NCI-H82 treated with DMSO at 0.1 percent for 48 hours (cell line): Measurements from ENCODE around the gene RASAL2.
"Not testable (repeated sequence)": the region's sequence is repeated elsewhere in the genome, so short reads cannot be mapped to it uniquely, and the experiment has no call there.

ENCODE experiments used
- DNase-seq: peaks from one replicate; lab custom pipeline; 2025; ENCODE audit not compliant: unreplicated experiment; lab: John Stamatoyannopoulos, UW

RASAL2 gene

DNA sequence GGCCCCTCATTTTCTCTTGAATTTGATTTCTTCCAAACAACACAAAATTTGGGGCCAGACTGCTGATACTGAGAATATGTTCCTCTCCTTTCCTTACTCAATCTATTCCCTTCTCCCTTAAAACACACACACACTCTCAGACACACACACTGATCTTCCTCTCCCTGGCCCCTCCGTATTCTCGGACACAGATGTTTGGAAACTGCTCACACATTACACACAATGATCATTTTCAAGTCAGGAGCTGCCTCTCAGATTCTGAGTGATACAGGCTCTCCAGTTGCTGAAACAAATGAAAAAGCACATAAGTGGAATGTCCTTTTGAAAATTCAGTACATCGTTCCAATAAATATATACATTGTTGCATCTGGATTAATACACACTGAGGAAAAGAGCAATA, 241.5 kb downstream of the RASAL2 start:
- DNase-seq = no peak

DNA sequence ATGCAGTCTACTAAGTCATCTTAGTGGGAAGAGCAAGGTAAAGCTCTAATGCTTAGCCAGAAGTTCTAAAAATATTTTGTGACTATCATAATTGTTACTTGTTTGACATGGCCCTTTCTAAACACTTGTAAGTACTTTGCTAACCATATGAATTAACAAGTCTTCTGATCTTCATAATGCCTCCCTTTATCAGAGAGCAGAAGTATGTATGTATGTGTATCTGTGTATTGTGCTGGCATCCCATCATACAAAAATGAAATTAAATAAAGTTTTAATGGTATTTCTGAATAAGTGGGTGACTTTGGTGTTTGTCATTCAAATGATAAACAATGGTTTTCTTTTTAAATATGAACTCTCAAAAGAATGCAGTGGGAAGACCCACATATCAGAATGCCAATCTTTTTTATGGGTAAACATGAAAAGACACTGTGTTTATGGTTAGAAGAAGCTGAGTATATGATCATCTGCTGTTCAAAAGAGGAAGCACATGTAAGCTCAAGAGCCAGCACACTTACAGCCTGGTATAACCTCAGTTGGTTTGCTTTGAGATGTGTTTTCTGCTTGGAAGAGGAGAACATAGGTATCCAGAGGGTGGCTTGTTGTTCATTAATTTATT, 243.3 kb downstream of the RASAL2 start:
- no peak for DNase-seq

DNA sequence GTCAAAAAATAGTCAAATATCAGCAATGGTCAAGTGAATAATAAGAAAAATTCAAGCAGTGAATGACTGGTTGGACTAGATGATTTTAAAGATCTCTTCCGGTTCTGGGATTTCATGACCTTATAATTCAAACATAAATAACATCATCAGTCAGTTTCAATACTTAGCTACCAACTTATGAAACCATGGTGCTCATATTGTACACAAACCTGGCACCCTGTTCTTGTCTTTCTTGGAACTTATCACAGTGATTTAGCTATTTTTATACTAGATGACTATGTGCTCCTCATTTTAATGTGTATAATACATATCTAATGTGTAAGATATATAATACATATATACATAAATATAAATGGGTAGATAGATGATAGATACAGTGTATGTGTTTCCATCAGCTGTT, 245.9 kb downstream of the RASAL2 start:
- no peak for DNase-seq

DNA sequence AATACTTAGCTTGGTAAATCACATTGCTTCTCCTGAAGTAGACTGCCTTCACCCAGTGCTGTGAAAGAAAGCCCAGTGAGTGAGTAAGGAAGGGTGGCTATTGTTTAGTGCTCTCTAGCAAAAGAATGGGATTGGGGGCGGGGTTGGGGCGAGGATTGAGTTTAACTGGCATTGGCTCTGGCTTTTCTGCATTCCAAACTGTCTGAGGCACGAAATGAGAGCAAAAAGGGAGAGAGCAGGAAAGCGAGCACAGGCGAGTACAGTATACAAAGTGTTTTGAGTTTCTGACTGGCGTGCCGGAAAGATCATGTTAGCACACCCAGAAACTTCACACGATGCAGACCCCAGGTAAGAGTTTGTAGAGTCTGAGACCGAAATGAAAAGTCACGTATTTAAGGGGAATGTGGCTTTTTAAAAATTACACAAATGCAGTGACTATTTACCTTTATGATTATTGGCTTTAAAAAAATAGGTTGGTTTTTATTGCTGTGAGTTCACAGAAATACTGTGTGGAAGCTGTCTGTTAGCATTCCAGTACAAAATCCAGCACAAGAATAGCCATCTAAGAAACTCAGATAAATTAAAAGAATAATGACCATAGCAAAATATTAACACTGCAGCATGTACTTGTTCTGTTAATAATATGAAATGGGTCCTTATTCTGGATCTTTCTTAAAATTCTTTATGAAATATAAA, 247.5 kb downstream of the RASAL2 start:
- no peak for DNase-seq

DNA sequence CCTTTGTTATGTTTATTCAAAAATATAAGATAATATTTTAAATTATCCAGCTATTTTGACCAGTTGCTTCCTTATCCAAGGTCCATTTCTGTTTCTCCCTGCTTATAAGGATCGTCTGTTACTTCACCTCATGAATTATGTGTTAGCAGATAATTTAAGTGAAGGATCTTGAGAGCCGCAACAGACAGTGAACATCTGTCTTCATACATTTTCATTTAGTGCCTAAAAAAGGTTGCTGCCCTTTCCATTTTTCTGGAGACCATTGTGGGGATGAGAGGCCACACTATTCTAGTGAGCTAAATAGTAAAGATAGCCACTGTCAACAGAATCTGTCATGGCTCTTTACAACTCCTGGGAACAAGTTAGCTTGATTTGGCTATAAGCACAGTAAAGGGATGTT, 248.8 kb downstream of the RASAL2 start:
- no peak for DNase-seq

DNA sequence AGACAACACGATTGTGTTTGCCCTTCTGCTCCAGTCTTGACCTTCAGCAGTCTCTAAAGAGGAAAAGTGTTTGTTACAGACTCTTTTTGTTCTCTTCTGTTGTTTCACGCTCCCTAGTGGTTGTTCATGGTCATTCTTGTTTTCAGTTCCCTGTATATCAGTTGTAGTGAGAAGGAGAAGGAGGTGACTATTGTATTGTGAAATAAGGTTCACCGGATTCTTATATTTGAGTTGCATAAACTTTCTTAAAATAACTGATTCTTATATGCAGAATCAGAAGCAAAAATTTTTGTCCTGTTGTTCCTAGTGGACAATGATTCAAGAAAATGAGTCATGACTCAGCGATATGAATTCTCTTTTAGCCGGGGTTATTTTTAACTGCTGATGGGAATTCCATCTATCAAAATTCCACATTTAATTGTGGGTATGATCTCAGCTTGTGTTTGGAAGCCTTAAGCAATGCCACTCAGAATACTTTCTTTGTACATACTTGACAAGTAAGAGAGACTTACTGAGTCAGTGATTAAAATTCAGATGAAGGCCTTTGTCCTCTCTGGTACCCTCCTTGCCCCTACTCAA, 250.7 kb downstream of the RASAL2 start:
- no peak for DNase-seq

DNA sequence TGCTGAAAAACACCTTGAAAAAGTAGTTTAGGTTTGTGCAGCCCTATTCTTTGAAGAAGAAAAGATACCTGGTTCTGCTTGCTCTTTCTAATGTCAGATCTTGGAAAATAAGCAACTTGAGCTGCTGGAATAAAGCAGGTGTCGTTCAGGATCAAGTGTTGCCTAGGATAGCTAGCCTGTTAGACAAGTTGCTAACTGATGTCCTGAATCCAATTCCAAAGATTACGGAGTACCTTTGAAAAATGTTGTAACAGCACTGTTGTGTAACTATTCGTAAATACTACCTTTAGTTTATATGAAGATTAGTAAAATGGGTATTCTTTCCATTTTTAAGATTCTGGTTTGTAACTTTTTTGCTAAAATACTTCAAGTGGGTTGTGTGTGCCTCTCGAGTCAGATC, 251.3 kb downstream of the RASAL2 start:
- no peak for DNase-seq

DNA sequence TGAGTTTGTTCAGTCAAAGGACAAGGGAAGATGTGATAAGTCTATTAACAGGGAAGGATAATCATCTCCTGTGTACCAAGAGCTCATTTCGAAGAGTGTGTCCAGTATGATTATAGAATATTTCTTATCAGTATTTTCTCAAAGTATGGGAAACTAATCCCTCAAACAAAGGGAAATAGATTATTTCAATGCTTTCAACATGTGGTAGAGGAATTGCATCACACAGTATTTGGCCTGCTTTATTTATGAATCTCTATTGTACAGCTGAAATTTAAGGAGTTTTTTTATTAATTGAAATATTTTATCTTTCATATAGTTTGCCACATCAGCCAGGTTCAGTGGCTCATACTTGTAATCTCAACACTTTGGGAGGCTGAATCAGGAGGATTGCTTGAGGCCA, 251.9 kb downstream of the RASAL2 start:
- DNase-seq = no peak

DNA sequence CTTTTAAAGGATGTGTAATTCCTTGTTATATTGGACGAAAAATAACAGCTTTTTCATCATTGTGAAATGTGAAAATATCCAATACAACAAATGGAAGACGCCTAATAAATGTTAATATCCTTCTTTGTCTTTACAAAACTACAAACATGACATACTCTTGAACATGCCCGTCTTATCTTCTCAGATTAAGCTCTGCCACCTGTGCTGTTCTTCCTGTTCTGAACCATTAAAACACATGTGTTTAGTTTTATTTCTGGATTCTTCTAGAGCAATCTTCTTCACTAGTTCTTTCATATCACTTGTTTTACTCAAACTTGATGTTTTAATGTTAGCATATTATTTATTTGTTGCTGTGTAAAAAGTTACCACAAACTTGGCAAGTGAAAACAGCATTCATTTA, 255.9 kb downstream of the RASAL2 start:
- no peak for DNase-seq

DNA sequence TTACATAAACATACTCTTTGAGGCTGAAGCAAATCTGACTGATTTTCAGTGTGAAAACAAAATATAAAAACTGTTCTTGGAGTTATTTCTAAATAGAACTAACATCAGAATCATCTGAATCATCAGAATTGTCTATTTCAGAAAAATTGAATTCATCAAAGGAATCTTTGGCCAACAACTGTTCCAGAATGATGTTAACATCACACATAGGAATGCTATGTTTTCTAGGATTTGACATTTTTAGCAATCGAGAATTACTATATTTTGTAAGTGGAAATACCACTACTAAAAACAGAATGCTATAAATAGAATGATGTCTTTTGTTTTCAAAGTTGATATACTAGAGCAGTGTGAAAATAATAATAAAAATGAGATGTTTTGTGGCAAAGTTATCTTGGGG, 258.0 kb downstream of the RASAL2 start:
- not testable (repeated sequence) for DNase-seq

DNA sequence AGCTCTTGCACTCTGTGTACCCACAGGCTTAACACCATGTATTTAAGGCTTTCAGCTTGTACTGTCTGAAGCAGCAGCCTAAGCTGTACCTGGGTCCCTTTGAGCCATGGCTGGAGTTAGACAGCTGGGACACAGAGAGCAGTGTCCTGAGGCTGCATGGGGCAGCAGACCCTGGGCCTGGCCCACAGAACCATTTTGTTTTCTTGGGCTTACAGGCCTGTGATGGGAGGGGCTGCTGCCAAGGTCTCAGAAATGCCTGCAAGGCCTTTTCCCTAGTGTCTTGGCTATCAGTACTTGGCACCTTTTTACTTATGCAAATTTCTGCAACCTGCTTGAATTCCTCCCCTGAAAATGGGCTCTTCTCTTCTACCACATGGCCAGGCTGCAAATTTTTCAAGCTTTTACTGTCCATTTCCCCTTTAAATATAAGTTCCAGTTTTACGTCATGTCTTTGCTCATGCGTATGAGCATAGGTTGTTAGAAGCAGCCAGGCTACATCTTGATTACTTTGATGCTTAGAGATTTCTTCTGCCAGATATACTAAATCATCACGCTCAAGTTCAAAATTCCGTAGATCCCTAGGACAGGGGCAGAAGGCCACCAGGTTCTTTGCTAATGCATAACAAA, 259.0 kb downstream of the RASAL2 start:
- DNase-seq = no peak

DNA sequence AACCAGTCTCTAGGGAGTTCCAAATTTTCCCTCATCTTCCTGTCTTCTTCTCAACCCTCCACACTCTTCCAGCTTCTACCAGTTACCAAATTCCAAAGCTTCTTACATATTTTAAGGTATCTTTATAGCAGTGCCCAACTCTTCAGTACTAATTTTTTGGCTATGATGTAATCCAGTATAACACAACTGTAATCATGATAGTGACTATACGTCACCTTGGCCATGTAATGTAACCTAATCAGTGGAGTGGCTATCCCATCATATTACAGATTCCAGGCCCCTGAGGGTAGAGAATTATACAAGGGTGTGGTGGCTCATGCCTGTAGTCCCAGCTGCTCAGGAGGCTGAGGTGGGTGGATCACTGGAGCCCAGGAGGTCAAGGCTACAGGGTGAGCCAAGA, 259.6 kb downstream of the RASAL2 start:
- no peak for DNase-seq

DNA sequence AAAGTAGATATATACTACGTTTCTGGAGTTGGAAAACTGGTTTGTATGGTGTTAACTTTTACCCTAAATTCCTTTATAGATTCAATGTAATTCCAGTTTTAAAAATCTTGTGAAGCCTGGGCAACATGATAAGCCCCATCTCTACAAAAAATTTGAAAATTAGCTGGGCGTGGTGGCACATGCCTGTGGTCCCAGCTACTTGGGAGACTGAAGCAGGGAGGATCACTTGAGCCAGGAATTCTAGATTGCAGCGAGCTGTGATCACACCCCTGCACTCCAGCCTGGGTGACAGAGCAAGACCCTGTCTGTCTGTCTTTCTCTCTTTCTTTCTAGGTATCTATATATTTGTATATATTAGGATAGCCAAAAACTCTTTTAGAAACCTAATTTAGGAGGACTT, 260.9 kb downstream of the RASAL2 start:
- no peak for DNase-seq

DNA sequence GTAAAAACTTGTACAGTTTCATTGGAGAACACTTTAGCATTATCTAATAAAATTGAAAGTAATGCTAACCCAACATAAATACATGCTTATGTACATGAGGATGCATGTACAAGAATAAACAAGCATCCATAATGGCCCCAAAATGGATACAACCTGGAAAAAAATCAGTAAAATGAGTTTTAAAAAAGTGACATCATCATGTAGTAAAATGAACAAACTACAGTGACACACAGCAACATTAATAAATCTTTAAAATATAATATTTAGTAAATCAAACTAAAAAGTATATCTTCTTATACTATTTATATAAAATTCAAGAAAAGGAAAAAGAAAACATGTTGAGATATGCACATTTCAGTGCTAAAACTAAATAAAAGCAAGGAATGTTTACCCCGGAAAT, 262.4 kb downstream of the RASAL2 start:
- no peak for DNase-seq

DNA sequence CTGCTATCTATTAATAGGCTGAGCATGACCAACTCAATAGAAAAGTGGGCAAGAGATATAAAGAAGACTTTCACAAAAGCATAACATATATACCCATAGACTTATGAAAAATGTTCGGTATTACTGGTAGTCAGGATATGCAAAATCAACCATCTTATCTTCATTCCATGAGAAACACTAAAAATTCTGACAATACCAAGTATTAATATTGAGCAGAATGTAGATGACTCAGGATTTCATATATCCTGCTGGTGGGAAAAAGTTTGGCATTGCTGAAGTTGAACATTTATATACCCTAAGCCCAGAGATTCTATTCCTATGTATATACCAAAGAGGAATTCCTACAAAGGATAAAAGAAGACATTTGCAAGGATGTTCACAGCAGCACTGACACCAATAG, 264.6 kb downstream of the RASAL2 start:
- no peak for DNase-seq

DNA sequence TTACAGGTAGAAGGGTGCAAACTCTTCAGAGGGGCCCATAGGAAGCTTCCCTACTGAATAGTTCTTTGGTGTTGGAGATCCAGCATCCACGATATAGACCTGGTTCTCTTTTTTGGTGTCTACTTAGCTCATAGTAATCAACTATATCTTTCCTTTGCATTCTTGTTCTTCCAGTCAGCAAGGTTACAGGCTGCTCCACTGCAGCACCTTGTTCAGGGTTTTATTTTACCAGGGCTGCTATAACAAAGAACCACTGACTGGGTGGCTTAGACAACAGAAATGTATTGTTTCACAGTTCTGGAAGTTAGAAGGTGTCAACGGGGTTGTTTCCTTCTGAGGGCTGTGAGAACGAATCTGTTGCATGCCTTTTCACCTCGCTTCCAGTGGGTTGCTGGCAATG, 266.5 kb downstream of the RASAL2 start:
- DNase-seq = no peak

DNA sequence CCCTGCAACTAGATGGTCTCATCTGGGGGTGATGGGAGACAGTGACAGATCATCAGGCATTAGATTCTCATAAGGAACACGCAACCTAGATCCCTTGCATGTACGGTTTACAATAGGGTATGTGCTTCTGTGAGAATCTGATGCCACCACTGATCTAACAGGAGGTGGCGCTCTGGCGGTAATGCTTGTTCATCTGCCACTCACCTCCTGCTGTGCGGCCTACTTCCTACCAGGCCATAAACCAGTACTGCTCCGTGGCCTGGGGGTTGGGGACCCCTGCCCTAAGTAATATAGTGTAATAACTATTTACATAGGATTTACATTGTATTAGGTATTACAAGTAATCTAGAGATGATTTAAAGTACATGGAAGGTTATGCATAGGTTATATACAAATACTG, 267.9 kb downstream of the RASAL2 start:
- no peak for DNase-seq

DNA sequence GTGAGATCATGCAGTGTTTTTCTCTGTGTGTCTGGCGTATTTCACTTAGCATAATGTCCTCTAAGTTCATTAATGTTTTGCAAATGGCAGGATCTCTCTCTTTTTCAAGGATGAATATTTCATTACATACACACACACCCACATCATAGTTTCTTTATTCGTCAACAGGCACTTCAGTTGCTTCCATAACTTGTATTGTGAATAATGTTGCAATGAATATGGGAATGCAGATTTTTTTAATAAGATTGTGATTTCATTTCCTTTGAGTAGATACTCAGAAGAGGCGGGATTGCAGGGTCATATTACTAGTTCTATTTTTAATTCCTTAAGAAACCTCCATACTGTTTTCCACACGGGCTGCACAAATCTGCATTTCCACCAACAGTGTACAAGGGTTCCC, 268.8 kb downstream of the RASAL2 start:
- DNase-seq = no peak

DNA sequence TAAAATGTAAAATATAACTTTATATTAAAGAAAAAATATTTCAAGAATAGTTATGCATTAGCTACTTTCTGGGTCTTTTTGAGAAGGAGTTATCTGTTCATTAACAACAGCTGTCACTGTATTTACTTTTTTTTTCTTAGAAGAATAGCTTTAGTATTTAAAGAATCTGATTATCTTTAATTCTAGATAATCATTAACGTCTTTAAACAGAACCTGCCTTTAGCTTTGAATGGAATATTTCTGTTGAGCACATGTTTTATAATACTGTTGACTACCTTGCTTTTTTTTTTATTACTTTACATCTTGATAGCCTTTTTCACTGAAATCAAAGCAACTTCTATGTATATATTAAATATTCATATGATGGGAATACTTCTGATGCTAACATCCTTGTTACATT, 270.9 kb downstream of the RASAL2 start:
- no peak for DNase-seq

DNA sequence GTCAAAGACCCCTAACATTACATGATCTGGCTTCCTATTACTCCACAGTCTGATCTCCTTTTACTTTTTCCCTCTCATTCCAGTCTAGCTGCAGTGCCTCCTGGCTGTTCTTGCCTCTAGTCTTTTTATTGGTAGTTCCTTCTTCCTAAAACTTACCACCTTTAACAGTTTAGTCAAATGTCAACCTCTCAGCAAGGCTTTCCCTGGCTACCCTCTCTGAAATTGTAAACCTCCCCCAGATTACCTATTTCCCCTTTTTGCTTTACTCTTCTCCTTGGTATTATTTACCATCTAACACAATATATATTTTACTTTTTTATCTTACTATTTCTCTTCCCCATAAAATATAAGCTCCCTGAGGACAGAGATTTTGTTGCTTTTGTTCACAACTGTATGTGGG, 273.2 kb downstream of the RASAL2 start:
- DNase-seq = no peak

DNA sequence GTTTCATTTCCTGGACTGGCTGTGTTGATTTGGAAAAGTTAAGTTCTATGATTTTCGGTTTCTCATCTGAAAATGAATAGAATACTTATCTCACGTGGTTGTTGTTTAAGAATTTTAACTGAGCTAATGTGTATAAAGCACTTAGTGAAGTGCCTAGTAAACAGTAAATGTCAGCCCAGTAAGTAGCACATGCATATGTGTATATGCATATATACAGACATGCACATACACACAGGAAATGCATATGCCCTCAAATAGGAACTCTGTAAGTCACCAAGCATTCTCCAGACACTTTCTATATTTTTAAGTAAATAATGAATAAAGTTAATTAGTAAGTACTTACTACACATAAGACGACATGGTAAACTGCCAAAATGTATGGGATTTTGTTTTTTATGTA, 274.3 kb downstream of the RASAL2 start:
- DNase-seq = no peak

DNA sequence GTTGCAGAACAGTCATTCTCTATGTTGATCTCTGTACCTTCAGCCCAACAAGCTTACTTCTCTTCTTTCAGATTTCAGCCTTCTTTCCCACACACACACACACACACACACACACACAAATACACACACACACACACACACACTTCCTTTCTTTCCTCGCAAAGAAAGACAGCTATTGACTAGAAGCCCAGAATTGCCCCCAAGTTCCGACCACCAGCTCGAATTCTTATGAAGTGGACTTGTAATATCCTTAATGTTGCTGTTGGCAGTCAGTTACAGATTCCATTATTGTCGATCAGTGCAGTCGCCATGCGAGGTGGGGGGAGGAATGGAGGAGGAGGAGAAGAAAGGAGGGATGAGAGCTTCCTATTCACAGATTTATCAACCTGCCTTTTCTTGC, 277.3 kb downstream of the RASAL2 start:
- no peak for DNase-seq
